GM23248 (cell line): Measurements from ENCODE around the gene MOB3B. TPM values are rescaled to one million over a fixed set of nuclear protein-coding genes. Genes with fewer than 3 reads are reported as not detected.

ENCODE experiments used
- DNase-seq: peaks from one replicate; pipeline ENCODE4 v3.0.0-alpha.2; 2015
- H2AFZ ChIP-seq: fragments of 200-600 bp; sonication (generic); 2 replicates; pipeline ENCODE4 v1.6.1; 2016; ENCODE audit warnings: antibody characterized with exemption
- H3F3A ChIP-seq: fragments of 200-600 bp; sonication (generic); 2 replicates; pipeline ENCODE4 v1.6.1; 2016; ENCODE audit warnings: mild to moderate bottlenecking, antibody characterized with exemption, mixed run types; ENCODE audit not compliant: insufficient read depth
- H3K27ac ChIP-seq: fragments of 200-600 bp; sonication (generic); 2 replicates; pipeline ENCODE4 v1.5.1; 2016; ENCODE audit warnings: mild to moderate bottlenecking
- H3K27me3 ChIP-seq: fragments of 200-600 bp; sonication (generic); replicated peaks from 2 replicates; pipeline ENCODE4 v1.6.1; 2016; ENCODE audit warnings: mild to moderate bottlenecking; ENCODE audit not compliant: insufficient read depth
- H3K36me3 ChIP-seq: fragments of 200-600 bp; sonication (generic); 2 replicates; pipeline ENCODE4 v1.6.1; 2016; ENCODE audit warnings: low read depth, mild to moderate bottlenecking
- H3K4me1 ChIP-seq: fragments of 200-600 bp; sonication (generic); 2 replicates; pipeline ENCODE4 v1.6.1; 2016; ENCODE audit warnings: mild to moderate bottlenecking; ENCODE audit not compliant: insufficient read depth
- H3K4me2 ChIP-seq: fragments of 200-600 bp; sonication (generic); one replicate; pipeline ENCODE4 v1.6.1; 2016; ENCODE audit warnings: mild to moderate bottlenecking; ENCODE audit not compliant: unreplicated experiment
- H3K4me3 ChIP-seq: fragments of 200-600 bp; sonication (generic); 2 replicates; pipeline ENCODE4 v1.5.1; 2016; ENCODE audit warnings: mild to moderate bottlenecking
- H3K79me2 ChIP-seq: fragments of 200-600 bp; sonication (generic); 2 replicates; pipeline ENCODE4 v1.6.1; 2016; ENCODE audit warnings: mild to moderate bottlenecking; ENCODE audit not compliant: insufficient read depth
- H3K9ac ChIP-seq: fragments of 200-600 bp; sonication (generic); 2 replicates; pipeline ENCODE4 v1.6.1; 2016; ENCODE audit warnings: mild to moderate bottlenecking
- H3K9me2 ChIP-seq: fragments of 200-600 bp; sonication (generic); 2 replicates; pipeline ENCODE4 v1.6.1; 2016; ENCODE audit warnings: mixed run types, mild to moderate bottlenecking, moderate library complexity; ENCODE audit not compliant: insufficient read depth
- H3K9me3 ChIP-seq: fragments of 200-600 bp; sonication (generic); one replicate; pipeline ENCODE4 v1.6.1; 2017; ENCODE audit warnings: low read depth
- H4K20me1 ChIP-seq: fragments of 200-600 bp; sonication (generic); 2 replicates; pipeline ENCODE4 v1.6.0; 2016; ENCODE audit not compliant: insufficient read depth
- EZH2 ChIP-seq: fragments of 200-600 bp; sonication (generic); IDR thresholded peaks from 2 replicates; pipeline ENCODE4 v1.6.1; 2018; ENCODE audit warnings: antibody characterized with exemption, mild to moderate bottlenecking; ENCODE audit not compliant: insufficient read depth, poor library complexity, severe bottlenecking
- EZH2phosphoT487 ChIP-seq: fragments of 200-600 bp; sonication (generic); IDR thresholded peaks from 2 replicates; pipeline ENCODE4 v1.6.1; 2018; ENCODE audit warnings: antibody characterized with exemption, moderate library complexity, mild to moderate bottlenecking, low read depth; ENCODE audit not compliant: insufficient read depth
- WGBS, 2 experiments: methylation state at CpG; one replicate each; pipeline ENCODE4 v1.1.6; 2015 to 2017; ENCODE audit warnings: low lambda C conversion rate in 2 of 2, low coverage in 1 of 2; ENCODE audit errors: missing lambda C conversion rate in 2 of 2; 5-methylcytosine and 5-hydroxymethylcytosine counted together
- in situ Hi-C: fragments of 300-500 bp; cut with MboI; formaldehyde crosslinking; loops from 2 replicates; pipeline ENCODE4 v1.15.0; 2020
- polyA plus RNA-seq: library from polyadenylated mRNA; unstranded; fragments of >200 nt; fragmentation: Nextera tagmentation; extraction: Ambion mirVana; gene quantifications from 2 replicates; pipeline ENCODE4 v1.2.1, GENCODE V29; 2016
- total RNA-seq: library from RNA; depleted of rRNA; stranded (reverse); fragments of >200 nt; shearing (Covaris generic); gene quantifications from 2 replicates; pipeline ENCODE4 v1.2.3, GENCODE V29; 2014

MOB3B gene
- total and polyA plus RNA-seq, 2 experiments from 2014 or later, result 0.06 TPM; not detected in 1

GRCh38 chr9:27362447-27363210 is 167.0 kb downstream of the MOB3B start:
- Histone ChIP-seq H3K4me1 (no peaks in the 10 kb centered on the region), H3K27me3 (no peaks in the 10 kb centered on the region), H3K9me3 (no peaks in the 10 kb centered on the region), H3K36me3 (no peaks in the 10 kb centered on the region), H4K20me1 (no peaks in the 10 kb centered on the region), H3F3A (no peaks in the 10 kb centered on the region), H3K4me3 (no peak overlapping the region), H3K9ac (no peak overlapping the region), H3K79me2 (no peaks in the 10 kb centered on the region), H3K27ac (no peak overlapping the region), H3K4me2 (no peak overlapping the region), H2AFZ (no peak overlapping the region), H3K9me2 (no peaks in the 10 kb centered on the region)
- no peak for DNase-seq
- in situ Hi-C loops, result no loop called here
- TF ChIP-seq EZH2phosphoT487 (no peak), EZH2 (no peak)
- 46 to 58% methylated on average over 5 of the region's 5 CpGs for WGBS, 2 experiments

- Histone ChIP-seq H3K9me3 (no peaks in the 10 kb centered on the region), H3K4me3 (no peak overlapping the region), H3K36me3 (no peaks in the 10 kb centered on the region), H3K9me2 (no peaks in the 10 kb centered on the region), H3K4me2 (no peak overlapping the region), H3K27me3 (no peaks in the 10 kb centered on the region), H2AFZ (no peak overlapping the region), H3K9ac (no peak overlapping the region), H3K4me1 (no peaks in the 10 kb centered on the region), H4K20me1 (no peaks in the 10 kb centered on the region), H3K79me2 (no peaks in the 10 kb centered on the region), H3K27ac (no peak overlapping the region), H3F3A (no peaks in the 10 kb centered on the region)
- 54 to 64% methylated on average over 4 of the region's 4 CpGs for WGBS, 2 experiments
- in situ Hi-C loops, result no loop called here
- TF ChIP-seq EZH2phosphoT487, result no peak
- TF ChIP-seq EZH2, result no peak
- DNase-seq, result no peak
Measured at GRCh38 chr9:27361492-27361891, 168.1 kb downstream of the MOB3B start.

GRCh38 chr9:27359763-27360162 is 169.9 kb downstream of the MOB3B start:
- Histone ChIP-seq H3K27ac (no peak overlapping the region), H3K27me3 (no peaks in the 10 kb centered on the region), H3K79me2 (no peaks in the 10 kb centered on the region), H3K4me1 (no peaks in the 10 kb centered on the region), H3K4me3 (no peak overlapping the region), H3K9ac (no peak overlapping the region), H3K9me3 (no peaks in the 10 kb centered on the region), H3K36me3 (no peaks in the 10 kb centered on the region), H3F3A (no peaks in the 10 kb centered on the region), H4K20me1 (no peaks in the 10 kb centered on the region), H3K4me2 (no peak overlapping the region), H2AFZ (no peak overlapping the region), H3K9me2 (no peaks in the 10 kb centered on the region)
- TF ChIP-seq EZH2 (no peak), EZH2phosphoT487 (no peak)
- in situ Hi-C loops, result no loop called here
- 77 to 81% methylated on average over 6 of the region's 6 CpGs for WGBS, 2 experiments
- DNase-seq, result no peak

- Histone ChIP-seq H3K36me3 (no peaks in the 10 kb centered on the region), H4K20me1 (no peaks in the 10 kb centered on the region), H3K9me3 (no peaks in the 10 kb centered on the region), H3F3A (no peaks in the 10 kb centered on the region), H3K9me2 (no peaks in the 10 kb centered on the region), H3K4me3 (no peak overlapping the region), H3K27me3 (no peaks in the 10 kb centered on the region), H3K4me1 (no peaks in the 10 kb centered on the region), H2AFZ (no peak overlapping the region), H3K4me2 (no peak overlapping the region), H3K9ac (no peak overlapping the region), H3K79me2 (no peaks in the 10 kb centered on the region), H3K27ac (no peak overlapping the region)
- in situ Hi-C loops, result no loop called here
- TF ChIP-seq EZH2phosphoT487 (no peak), EZH2 (no peak)
- DNase-seq, result no peak
Measured at GRCh38 chr9:27358007-27358406, 171.6 kb downstream of the MOB3B start.
